Mesodermal cell (in vitro differentiated cells): ENCODE data around the gene E2F8.
"Not testable (repeated sequence)": the region's sequence is repeated elsewhere in the genome, so short reads cannot be mapped to it uniquely, and the experiment has no call there.

Source experiments
- H3K27ac ChIP-seq: 2 replicates; pipeline ENCODE4 v1.7.0; 2013; ENCODE audit warnings: mild to moderate bottlenecking, low read depth, low read length, moderate library complexity; ENCODE audit not compliant: severe bottlenecking
- H3K36me3 ChIP-seq: 2 replicates; pipeline ENCODE4 v1.7.1; 2013; ENCODE audit warnings: mild to moderate bottlenecking, low read length, moderate library complexity; ENCODE audit not compliant: control insufficient read depth, insufficient read depth
- H3K4me1 ChIP-seq: one replicate; pipeline ENCODE4 v1.7.1; 2013; ENCODE audit warnings: mild to moderate bottlenecking, low read length; ENCODE audit not compliant: insufficient read depth, control insufficient read depth, poor library complexity, severe bottlenecking
- H3K4me3 ChIP-seq: 2 replicates; pipeline ENCODE4 v1.7.0; 2013; ENCODE audit warnings: low read length, control low read depth, mild to moderate bottlenecking; ENCODE audit not compliant: insufficient read depth, poor library complexity, severe bottlenecking; ENCODE audit errors: extremely low read depth
- H3K9me3 ChIP-seq: 2 replicates; pipeline ENCODE4 v1.7.1; 2013; ENCODE audit warnings: mild to moderate bottlenecking, low read length, moderate library complexity; ENCODE audit not compliant: control insufficient read depth
- WGBS, 2 experiments: methylation state at CpG; one replicate each; pipeline ENCODE4 v1.1.5; 2013; ENCODE audit warnings: missing lambda C conversion rate in 2 of 2; ENCODE audit not compliant: insufficient coverage in 2 of 2; 5-methylcytosine and 5-hydroxymethylcytosine counted together

Gene E2F8

DNA sequence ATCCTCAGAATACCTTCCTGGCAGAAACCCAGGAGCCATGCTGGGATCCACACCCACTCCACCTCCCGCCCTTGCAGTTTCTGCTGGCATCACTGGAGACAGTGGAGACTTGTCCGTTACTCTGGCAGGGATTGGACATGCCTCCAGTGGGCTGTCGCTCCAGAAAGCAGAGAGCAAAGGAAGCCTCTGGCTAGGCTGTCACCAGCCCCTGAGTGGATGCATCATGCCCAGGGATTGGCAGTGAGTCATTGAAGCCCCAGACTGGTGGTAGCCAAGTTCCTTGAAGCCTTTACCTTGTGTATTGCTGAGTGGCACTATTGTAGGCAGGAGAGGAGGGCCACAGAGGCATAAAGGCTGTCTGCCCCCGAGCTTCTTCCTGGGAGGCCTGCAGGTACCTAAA, 34.8 kb upstream of the E2F8 start:
- no peaks in the 10 kb centered on the region for H3K4me1 ChIP-seq
- no peak overlapping the region for H3K27ac ChIP-seq
- no peak overlapping the region for H3K4me3 ChIP-seq
- no peaks in the 10 kb centered on the region for H3K36me3 ChIP-seq
- H3K9me3 ChIP-seq: no peaks in the 10 kb centered on the region
- whole genome bisulfite sequencing, 2 experiments: 88 to 90% methylated on average over 3 to 4 of the region's 4 CpGs

GRCh38 chr11:19273219-19273618, 32.5 kb upstream of the E2F8 start:
- not testable (repeated sequence) for H3K9me3 ChIP-seq, H3K27ac ChIP-seq, H3K4me1 ChIP-seq, H3K36me3 ChIP-seq, H3K4me3 ChIP-seq
- 94 to 100% methylated on average over 2 to 3 of the region's 5 CpGs for WGBS, 2 experiments

- 100% methylated on average over 1 of the region's 1 CpG; no CpG with 5 or more reads in 1 of the 2 experiments for WGBS, 2 experiments
- H3K36me3 ChIP-seq: no peaks in the 10 kb centered on the region
These were observed 28.2 kb upstream of the E2F8 start for GRCh38 chr11:19268909-19269308.

GRCh38 chr11:19267567-19267966, 26.8 kb upstream of the E2F8 start:
- no peak overlapping the region for H3K27ac ChIP-seq
- WGBS, 2 experiments: 79 to 89% methylated on average over 3 to 5 of the region's 5 CpGs

More at GRCh38 chr11:19268909-19269308, 28.2 kb upstream of the E2F8 start:
- H3K27ac ChIP-seq: no peak overlapping the region
- no peaks in the 10 kb centered on the region for H3K4me1 ChIP-seq
- no peaks in the 10 kb centered on the region for H3K9me3 ChIP-seq
- no peak overlapping the region for H3K4me3 ChIP-seq

GRCh38 chr11:19263333-19263732, 22.6 kb upstream of the E2F8 start:
- 72 to 74% methylated on average over 3 of the region's 3 CpGs for WGBS, 2 experiments
- H3K27ac ChIP-seq: no peak overlapping the region

More at GRCh38 chr11:19267567-19267966, 26.8 kb upstream of the E2F8 start:
- Histone ChIP-seq H3K9me3 (no peaks in the 10 kb centered on the region), H3K4me1 (no peaks in the 10 kb centered on the region), H3K4me3 (no peak overlapping the region), H3K36me3 (no peaks in the 10 kb centered on the region)

GRCh38 chr11:19259487-19260345, 19.0 kb upstream of the E2F8 start:
- no peak overlapping the region for H3K27ac ChIP-seq
- peaks cover 3% of the 10 kb centered on the region for H3K9me3 ChIP-seq
- 100% methylated on average over 2 of the region's 6 CpGs; no CpG with 5 or more reads in 1 of the 2 experiments for WGBS, 2 experiments
- peaks cover 4% of the 10 kb centered on the region for H3K4me1 ChIP-seq
- H3K4me3 ChIP-seq: no peak overlapping the region
- H3K36me3 ChIP-seq: no peaks in the 10 kb centered on the region

More at GRCh38 chr11:19263333-19263732, 22.6 kb upstream of the E2F8 start:
- Histone ChIP-seq H3K4me3 (no peak overlapping the region), H3K4me1 (peaks cover 4% of the 10 kb centered on the region), H3K9me3 (no peaks in the 10 kb centered on the region), H3K36me3 (no peaks in the 10 kb centered on the region)

DNA sequence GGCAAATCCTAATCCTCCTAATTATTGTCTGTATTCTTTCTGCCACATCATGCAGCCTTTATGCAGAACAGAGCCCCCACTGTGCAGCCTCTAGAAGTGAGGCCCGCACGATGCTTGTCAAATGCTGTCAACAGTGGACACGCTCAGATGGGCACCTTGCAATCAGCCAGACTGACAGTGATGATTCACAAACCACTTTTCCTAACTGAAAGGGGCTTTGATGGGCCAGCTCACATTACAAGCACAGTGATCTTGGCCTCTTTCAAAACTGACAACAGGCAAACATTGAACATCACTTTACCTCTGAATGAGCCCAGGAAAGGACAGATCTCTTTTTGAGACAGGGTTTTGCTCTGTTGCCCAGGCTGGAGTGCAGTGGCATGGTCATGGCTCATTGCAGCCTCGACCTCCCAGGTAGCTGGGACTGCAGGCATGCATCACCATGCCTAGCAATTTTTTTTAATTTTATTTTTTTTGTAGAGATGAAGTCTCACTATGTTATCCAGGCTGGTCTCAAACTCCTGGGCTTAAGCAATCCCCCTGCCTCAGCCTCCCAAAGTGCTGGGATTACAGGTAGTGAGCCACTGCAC, 18.0 kb upstream of the E2F8 start:
- Histone ChIP-seq H3K27ac (no peak overlapping the region), H3K9me3 (peaks cover 3% of the 10 kb centered on the region), H3K4me3 (no peak overlapping the region), H3K4me1 (peaks cover 4% of the 10 kb centered on the region), H3K36me3 (no peaks in the 10 kb centered on the region)
- WGBS, 2 experiments: 68 to 71% methylated on average over 3 of the region's 4 CpGs

DNA sequence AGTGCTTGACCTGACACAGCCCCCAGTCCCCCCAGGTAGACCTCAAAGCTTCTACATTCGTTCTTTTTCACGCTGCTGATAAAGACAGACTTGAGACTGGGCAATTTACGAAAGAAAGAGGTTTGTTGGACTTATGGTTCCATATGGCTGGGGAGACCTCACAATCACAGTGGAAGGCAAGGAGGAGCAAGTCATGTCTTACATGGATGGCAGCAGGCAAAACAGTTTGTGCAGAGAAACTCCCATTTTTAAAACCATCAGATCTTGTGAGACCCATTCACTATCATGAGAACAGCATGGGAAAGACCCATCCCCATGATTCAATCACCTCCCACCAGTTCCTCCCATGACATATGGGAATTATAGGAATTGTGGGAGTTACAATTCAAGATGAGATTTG, 13.7 kb upstream of the E2F8 start:
- not testable (repeated sequence) for H3K4me1 ChIP-seq, H3K36me3 ChIP-seq, H3K27ac ChIP-seq, H3K9me3 ChIP-seq, H3K4me3 ChIP-seq
- WGBS, 2 experiments: 50 to 52% methylated on average over 2 to 3 of the region's 3 CpGs

GRCh38 chr11:19253817-19254216, 13.1 kb upstream of the E2F8 start:
- no peaks in the 10 kb centered on the region for H3K36me3 ChIP-seq
- 86 to 91% methylated on average over 3 of the region's 3 CpGs for WGBS, 2 experiments
- H3K9me3 ChIP-seq: peaks cover 3% of the 10 kb centered on the region
- H3K4me3 ChIP-seq: no peak overlapping the region
- H3K27ac ChIP-seq: no peak overlapping the region
- H3K4me1 ChIP-seq: peaks cover 4% of the 10 kb centered on the region

GRCh38 chr11:19253153-19253745, 12.5 kb upstream of the E2F8 start:
- WGBS, 2 experiments: 90 to 91% methylated on average over 5 to 6 of the region's 7 CpGs
- Histone ChIP-seq H3K36me3 (no peaks in the 10 kb centered on the region), H3K9me3 (peaks cover 3% of the 10 kb centered on the region)

More at GRCh38 chr11:19253153-19253745, 12.5 kb upstream of the E2F8 start:
- H3K27ac ChIP-seq: no peak overlapping the region
- no peak overlapping the region for H3K4me3 ChIP-seq
- H3K4me1 ChIP-seq: no peaks in the 10 kb centered on the region
